IMR-90 (cell line): ENCODE data around the gene DOCK9. TPM values are rescaled to one million over a fixed set of nuclear protein-coding genes. Genes with fewer than 3 reads are reported as not detected.

ENCODE experiments used
- ATAC-seq: fragments of 200-7000 bp; cut with Tn5 transposase; 2 replicates; pipeline ENCODE4 v1.9.1; 2020; ENCODE audit warnings: low read depth, mild to moderate bottlenecking, moderate library complexity
- BruUV-seq: library from RNA; stranded (reverse); fragments of 400-500 nt; replicated peaks from 2 replicates; lab custom pipeline; 2021; lab: Mats Ljungman, UMichigan
- CTCF ChIA-PET: fragments of 300-600 bp; formaldehyde crosslinking; extraction: SDS; loops from one replicate; lab custom pipeline; 2021; ENCODE audit warnings: antibody characterized with exemption; lab: Yijun Ruan, JAX
- POLR2A ChIA-PET: fragments of 300-600 bp; sonication (Branson Sonifier 250); formaldehyde crosslinking; loops from one replicate; lab custom pipeline; 2022; ENCODE audit warnings: antibody characterized with exemption; ENCODE audit not compliant: unreplicated experiment; lab: Charles Lee
- DNase-seq: peaks from one replicate; pipeline ENCODE4 v3.0.0; 2013
- H2AFZ ChIP-seq: replicated peaks from 2 replicates; pipeline ENCODE3; 2013; ENCODE audit warnings: low read length, mild to moderate bottlenecking; ENCODE audit not compliant: poor library complexity
- H2AK5ac ChIP-seq: 2 replicates; pipeline ENCODE4 v1.6.1; 2013; ENCODE audit warnings: low read depth, low read length, inconsistent platforms
- H2AK9ac ChIP-seq: replicated peaks from 2 replicates; pipeline ENCODE3; 2013; ENCODE audit warnings: mild to moderate bottlenecking, low read depth, low read length, moderate library complexity; ENCODE audit not compliant: poor library complexity
- H2BK120ac ChIP-seq: 2 replicates; pipeline ENCODE4 v1.6.1; 2013; ENCODE audit warnings: low read depth, low read length, inconsistent platforms
- H2BK15ac ChIP-seq: 3 replicates; pipeline ENCODE4 v1.6.1; 2013; ENCODE audit warnings: low read depth, low read length, inconsistent platforms
- H2BK20ac ChIP-seq: 2 replicates; pipeline ENCODE4 v1.6.1; 2013; ENCODE audit warnings: low read depth, mild to moderate bottlenecking, inconsistent platforms, low read length, moderate library complexity
- H2BK5ac ChIP-seq: 2 replicates; pipeline ENCODE4 v1.6.1; 2013; ENCODE audit warnings: mild to moderate bottlenecking, low read depth, low read length, inconsistent platforms; ENCODE audit not compliant: poor library complexity, severe bottlenecking
- H3K14ac ChIP-seq: replicated peaks from 2 replicates; pipeline ENCODE4 v1.6.1; 2013; ENCODE audit warnings: low read depth, low read length, inconsistent platforms
- H3K18ac ChIP-seq: 2 replicates; pipeline ENCODE4 v1.6.1; 2013; ENCODE audit warnings: low read depth, low read length, control low read depth
- H3K23ac ChIP-seq: 2 replicates; pipeline ENCODE4 v1.6.1; 2013; ENCODE audit warnings: low read depth, low read length, inconsistent platforms
- H3K27ac ChIP-seq: 2 replicates; pipeline ENCODE4 v1.5.1; 2013; ENCODE audit warnings: mild to moderate bottlenecking, control low read depth, low read length; ENCODE audit not compliant: insufficient read depth
- H3K27me3 ChIP-seq: 2 replicates; pipeline ENCODE4 v1.6.1; 2013; ENCODE audit warnings: low read length; ENCODE audit not compliant: control insufficient read depth, insufficient read depth
- H3K36me3 ChIP-seq: 2 replicates; pipeline ENCODE4 v1.6.1; 2013; ENCODE audit warnings: low read length, mixed read lengths; ENCODE audit not compliant: control insufficient read depth, insufficient read depth
- H3K4ac ChIP-seq: 2 replicates; pipeline ENCODE4 v1.6.1; 2013; ENCODE audit warnings: low read depth, low read length, inconsistent platforms
- H3K4me1 ChIP-seq: 2 replicates; pipeline ENCODE4 v1.6.1; 2013; ENCODE audit warnings: low read length, mixed read lengths; ENCODE audit not compliant: control insufficient read depth, insufficient read depth
- H3K4me2 ChIP-seq: 2 replicates; pipeline ENCODE4 v1.6.1; 2013; ENCODE audit warnings: low read depth, mild to moderate bottlenecking, control low read depth, low read length, moderate library complexity
- H3K4me3 ChIP-seq: 2 replicates; pipeline ENCODE4 v1.5.1; 2013; ENCODE audit warnings: low read depth, mild to moderate bottlenecking, control low read depth, low read length, moderate library complexity; ENCODE audit not compliant: insufficient read depth
- H3K56ac ChIP-seq: 2 replicates; pipeline ENCODE4 v1.6.1; 2013; ENCODE audit warnings: low read length, inconsistent platforms; ENCODE audit not compliant: insufficient read depth; ENCODE audit errors: extremely low read depth
- H3K79me1 ChIP-seq, 2 experiments: 2 replicates each; pipeline ENCODE4 v1.6.1; 2013; ENCODE audit warnings: low read length in 2 of 2, inconsistent platforms in 1 of 2, low read depth in 1 of 2
- H3K9ac ChIP-seq: 2 replicates; pipeline ENCODE4 v1.6.1; 2013; ENCODE audit warnings: low read depth, low read length, control low read depth
- H3K9me1 ChIP-seq: 2 replicates; pipeline ENCODE4 v1.6.1; 2013; ENCODE audit warnings: low read length, inconsistent platforms; ENCODE audit not compliant: insufficient read depth
- H3K9me3 ChIP-seq: 2 replicates; pipeline ENCODE4 v1.6.1; 2013; ENCODE audit warnings: low read length; ENCODE audit not compliant: control insufficient read depth, insufficient read depth
- H4K20me1 ChIP-seq: 2 replicates; pipeline ENCODE4 v1.6.1; 2013; ENCODE audit warnings: low read length, inconsistent platforms; ENCODE audit not compliant: insufficient read depth
- H4K5ac ChIP-seq: 2 replicates; pipeline ENCODE4 v1.6.1; 2013; ENCODE audit warnings: mild to moderate bottlenecking, low read depth, low read length, control low read depth
- H4K8ac ChIP-seq, 2 experiments: 2 replicates each; pipeline ENCODE4 v1.6.1; 2013; ENCODE audit warnings: low read depth in 2 of 2, low read length in 2 of 2, control low read depth in 1 of 2, inconsistent platforms in 1 of 2
- H4K91ac ChIP-seq: 2 replicates; pipeline ENCODE4 v1.6.1; 2013; ENCODE audit warnings: low read depth, low read length, inconsistent platforms; ENCODE audit not compliant: insufficient read depth
- CEBPB ChIP-seq: IDR thresholded peaks from 2 replicates; pipeline ENCODE4 v1.6.1; 2012; ENCODE audit warnings: low read depth, low read length, improper control_type of control experiment
- whole genome bisulfite sequencing, 2 experiments: methylation state at CpG; one replicate each; pipeline versions ENCODE4 v1.1.5 to v1.1.7; 2013; ENCODE audit warnings: missing lambda C conversion rate in 2 of 2; ENCODE audit not compliant: insufficient read length in 1 of 2; ENCODE audit errors: extremely low coverage in 2 of 2; 5-methylcytosine and 5-hydroxymethylcytosine counted together
- dilution Hi-C: fragments of 300-500 bp; cut with HindIII; formaldehyde crosslinking; loops from one replicate; pipeline ENCODE4 v1.14.3; 2018; ENCODE audit warnings: low sequenced_read_pairs; ENCODE audit not compliant: unreplicated experiment
- in situ Hi-C: fragments of 300-500 bp; cut with MboI; formaldehyde crosslinking; loops from 3 replicates; pipeline ENCODE4 v1.14.3; 2019; ENCODE audit warnings: low sequenced_read_pairs, inconsistent platforms, mixed read lengths
- intact Hi-C: fragments of 100-400 bp; cut with micrococcal nuclease; formaldehyde crosslinking; loops from 2 replicates; pipeline ENCODE4 v1.10.0; 2022
- polyA plus RNA-seq, 3 experiments: library from polyadenylated mRNA; depleted of rRNA; stranded (reverse); fragments of >200 nt; gene quantifications; 2 replicates each; pipeline ENCODE4 v1.2.3, GENCODE V29; 2012; ENCODE audit warnings: low replicate concordance in 1 of 3
- total RNA-seq: library from RNA; depleted of rRNA; stranded (reverse); fragments of >200 nt; gene quantifications from 2 replicates; pipeline ENCODE4 v1.2.3, GENCODE V29; 2012

Gene DOCK9
- total and polyA plus RNA-seq, 2 of the 4 experiments (the other 2 are of a cell fraction) = 4.8 to 7.2 TPM

GRCh38 chr13:98989469-98990235 lies 11.8 kb upstream of the DOCK9 start:
- no TSS peak for BruUV-seq
- no CpG with 5 or more reads among the region's 4 CpGs for WGBS, 2 experiments
- H2BK15ac ChIP-seq = no peak overlapping the region
- H3K27me3 ChIP-seq = no peaks in the 10 kb centered on the region; the same call in 1 of the 2 replicates
- no peak overlapping the region for H3K9ac ChIP-seq
- H2BK20ac ChIP-seq = no peak overlapping the region
- no peaks in the 10 kb centered on the region; a peak in 1 of 4 replicates for H3K79me1 ChIP-seq
- H3K9me1 ChIP-seq = no peaks in the 10 kb centered on the region
- no peak overlapping the region for H4K91ac ChIP-seq
- no peak overlapping the region for H2BK5ac ChIP-seq
- H2AK5ac ChIP-seq = no peak overlapping the region
- H3K9me3 ChIP-seq = no peaks in the 10 kb centered on the region
- no peak overlapping the region for H2AK9ac ChIP-seq
- no peaks in the 10 kb centered on the region for H3K36me3 ChIP-seq
- ChIA-PET POLR2A (no interaction called here), CTCF (interaction anchor here (1.7 kb wide), 1 partner anchor 8 kb away, joined by 4 read pairs; no protein-coding TSS in a partner anchor)
- in situ Hi-C loops = no loop called here
- H3K14ac ChIP-seq = no peak overlapping the region
- H3K23ac ChIP-seq = no peak overlapping the region
- H4K8ac ChIP-seq = no peak overlapping the region
- H3K4ac ChIP-seq = no peak overlapping the region
- ATAC-seq = no peak
- no peak overlapping the region for H3K4me3 ChIP-seq
- no peak overlapping the region for H3K4me2 ChIP-seq
- no peak overlapping the region for H2AFZ ChIP-seq
- dilution Hi-C loops = no loop called here
- H4K20me1 ChIP-seq = no peaks in the 10 kb centered on the region
- H3K56ac ChIP-seq = no peak overlapping the region
- H4K5ac ChIP-seq = no peak overlapping the region
- no peak overlapping the region for H3K27ac ChIP-seq
- H3K4me1 ChIP-seq = no peaks in the 10 kb centered on the region
- no peak for DNase-seq
- no peak overlapping the region for H2BK120ac ChIP-seq
- no peak for TF ChIP-seq CEBPB
- no peak overlapping the region for H3K18ac ChIP-seq
- intact Hi-C loops = no loop called here
